SH-SY5Y (cell line): ENCODE data around the gene AQP3.

Source experiments
- GATA2 ChIP-seq: IDR thresholded peaks from 2 replicates; pipeline ENCODE4 v1.6.1; 2011; ENCODE audit warnings: mild to moderate bottlenecking, low read depth, low read length
- GATA3 ChIP-seq: IDR thresholded peaks from 2 replicates; pipeline ENCODE4 v1.6.1; 2011; ENCODE audit warnings: low read depth, mild to moderate bottlenecking, low read length, moderate library complexity

DNA sequence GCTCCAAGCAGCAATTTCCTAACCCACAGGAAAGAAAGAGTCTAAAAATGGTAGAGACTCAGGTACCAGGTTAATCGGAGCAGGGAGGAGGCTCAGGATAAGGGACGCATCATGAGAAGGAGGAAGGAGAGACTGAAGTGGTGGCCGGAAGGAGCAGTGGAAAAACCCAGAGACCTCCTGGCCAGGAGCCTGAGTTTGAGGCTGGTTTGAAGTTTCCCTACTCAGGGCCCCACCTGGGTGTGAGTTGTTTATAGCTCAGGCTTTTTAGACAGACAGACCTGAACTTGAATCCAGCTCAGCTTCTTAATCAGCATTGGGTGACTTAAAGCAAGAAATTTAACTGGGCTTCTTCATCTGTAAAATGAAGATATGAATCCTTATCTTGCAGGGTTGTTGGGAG lies 33.1 kb downstream of the AQP3 start:
- no peak for TF ChIP-seq GATA2
- no peak for TF ChIP-seq GATA3
